Measurements from ENCODE around the gene INAFM2.

Gene INAFM2

GRCh38 chr15:40309344-40309862, 14.1 kb upstream of the INAFM2 start:
- TF ChIP-seq CTCF (IDR thresholded peaks at IDR 0.05) = no peak

GRCh38 chr15:40310001-40310959, 13.2 kb upstream of the INAFM2 start:
- TF ChIP-seq CTCF (IDR thresholded peaks at IDR 0.05) = peak; percentile 74

- TF ChIP-seq CTCF (IDR thresholded peaks at IDR 0.05) = no peak
Measured at GRCh38 chr15:40310993-40311392, 12.5 kb upstream of the INAFM2 start.

DNA sequence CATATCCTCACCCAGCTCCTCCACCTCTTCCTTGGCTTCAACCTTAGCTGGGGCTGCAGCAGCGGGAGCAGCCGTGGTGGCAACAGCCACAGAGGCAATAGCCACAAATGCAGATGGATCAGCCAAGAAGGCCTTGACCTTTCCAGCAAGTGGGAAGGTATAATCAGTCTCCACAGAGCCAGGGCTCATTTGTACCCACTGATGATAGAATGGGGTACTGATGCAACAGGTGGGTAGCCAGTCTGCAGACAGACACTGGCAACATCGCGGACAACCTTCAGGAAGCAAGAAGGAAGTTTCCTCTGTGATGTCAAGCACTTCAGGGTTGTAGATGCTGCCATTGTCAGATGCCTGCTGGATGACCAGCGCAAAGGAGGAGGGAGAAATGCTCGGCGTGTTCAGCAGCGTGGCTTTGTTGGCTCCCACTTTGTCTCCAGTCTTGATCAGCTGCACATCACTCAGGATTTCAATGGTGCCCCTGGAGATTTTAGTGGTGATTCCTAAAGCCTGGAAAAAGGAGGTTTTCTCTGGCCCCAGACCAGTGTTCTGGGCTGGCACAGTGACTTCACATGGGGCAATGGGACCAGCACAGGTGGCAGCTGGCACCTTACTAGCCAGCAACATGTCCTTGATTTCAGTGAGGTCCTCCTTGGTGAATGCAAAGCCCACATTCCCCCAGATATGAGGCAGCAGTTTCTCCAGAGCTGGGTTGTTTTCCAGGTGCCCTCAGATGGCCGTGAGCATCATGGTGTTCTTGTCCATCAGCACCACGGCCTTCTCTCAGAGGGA, 10.9 kb upstream of the INAFM2 start:
- no peak for TF ChIP-seq CTCF (IDR thresholded peaks at IDR 0.05)

- TF ChIP-seq CTCF (IDR thresholded peaks at IDR 0.05) = no peak
Measured at GRCh38 chr15:40313531-40314398, 9.7 kb upstream of the INAFM2 start.

DNA sequence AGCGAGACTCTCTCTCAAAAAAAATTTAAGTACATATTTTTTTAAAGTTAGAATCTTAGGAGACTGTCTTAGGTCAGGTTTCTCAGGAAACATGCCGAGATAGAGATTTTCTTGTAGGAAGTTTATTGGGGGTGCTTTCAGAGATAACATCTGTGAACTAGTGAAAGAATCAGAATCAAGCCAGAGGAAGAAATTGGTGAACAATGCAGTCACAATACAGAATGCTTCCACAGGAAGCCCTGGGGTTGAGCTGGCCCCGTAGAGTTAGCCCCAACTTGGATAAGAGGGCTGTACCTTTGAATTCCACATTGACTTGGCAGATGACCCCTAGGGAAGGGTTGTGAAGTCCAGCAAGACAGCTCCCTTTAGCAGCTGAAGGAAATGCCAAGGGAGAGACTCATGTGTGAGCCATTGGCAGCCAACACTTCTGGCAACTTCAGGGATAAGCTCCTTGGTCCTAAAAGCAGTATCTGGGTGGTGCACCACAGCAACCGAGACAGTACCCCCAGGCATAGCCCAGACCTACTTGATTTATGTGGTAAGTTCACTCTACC, 8.7 kb upstream of the INAFM2 start:
- no peak for TF ChIP-seq CTCF (IDR thresholded peaks at IDR 0.05)
